Keratinocyte (primary cell): ENCODE results near the gene EIF2B2. TPM values are rescaled to one million over a fixed set of nuclear protein-coding genes. Genes with fewer than 3 reads are reported as not detected.

Experiments used
- DNase-seq: peaks from one replicate; pipeline ENCODE4 v3.0.0-alpha.2; 2011; ENCODE audit warnings: low read depth, missing footprints, low spot score
- FAIRE-seq: peaks from 2 replicates; lab custom pipeline; 2011; peaks lifted over from hg19 to GRCh38; lab: Jason Lieb, UNC
- H2AFZ ChIP-seq: 2 replicates; pipeline ENCODE4 v1.6.0; 2012; ENCODE audit warnings: low read length, control low read depth, inconsistent platforms; ENCODE audit not compliant: control insufficient read depth
- H3K27ac ChIP-seq: 2 replicates; pipeline ENCODE4 v1.5.1; 2011; ENCODE audit warnings: low read length; ENCODE audit not compliant: control insufficient read depth, insufficient read depth
- H3K27me3 ChIP-seq: 3 replicates; pipeline ENCODE4 v1.6.0; 2011; ENCODE audit warnings: low read length; ENCODE audit not compliant: control insufficient read depth, insufficient read depth; ENCODE audit errors: extremely low read depth
- H3K36me3 ChIP-seq, 2 experiments: 2 replicates in 1 of 2; 3 replicates in 1 of 2; pipeline ENCODE4 v1.5.1; 2011; ENCODE audit warnings: low read length in 2 of 2, mild to moderate bottlenecking in 1 of 2; ENCODE audit not compliant: control insufficient read depth in 2 of 2, insufficient read depth in 2 of 2; ENCODE audit errors: extremely low read depth in 1 of 2
- H3K4me1 ChIP-seq: 3 replicates; pipeline ENCODE4 v1.5.1; 2011; ENCODE audit warnings: low read length; ENCODE audit not compliant: control insufficient read depth, insufficient read depth; ENCODE audit errors: extremely low read depth
- H3K4me2 ChIP-seq: 3 replicates; pipeline ENCODE4 v1.6.0; 2011; ENCODE audit warnings: low read depth, low read length; ENCODE audit not compliant: control insufficient read depth, insufficient read depth; ENCODE audit errors: extremely low read depth
- H3K4me3 ChIP-seq, 3 experiments: fragments of 200-600 bp in 1 of 3; sonication (generic) in 1 of 3; 2 replicates in 2 of 3; 3 replicates in 1 of 3; pipeline ENCODE4 v1.5.1; 2011 to 2016; ENCODE audit warnings: low read length in 3 of 3, mild to moderate bottlenecking in 3 of 3, control low read depth in 2 of 3, inconsistent platforms in 1 of 3, low read depth in 1 of 3, mixed read lengths in 1 of 3, mixed run types in 1 of 3, moderate library complexity in 1 of 3; ENCODE audit not compliant: control insufficient read depth in 2 of 3, insufficient read depth in 2 of 3; ENCODE audit errors: extremely low read depth in 1 of 3
- H3K79me2 ChIP-seq: 2 replicates; pipeline ENCODE4 v1.6.0; 2012; ENCODE audit warnings: low read length; ENCODE audit not compliant: control insufficient read depth, insufficient read depth
- H3K9ac ChIP-seq: 3 replicates; pipeline ENCODE4 v1.6.0; 2011; ENCODE audit warnings: low read length; ENCODE audit not compliant: control insufficient read depth, insufficient read depth; ENCODE audit errors: extremely low read depth
- H3K9me1 ChIP-seq: 3 replicates; pipeline ENCODE4 v1.6.0; 2011; ENCODE audit warnings: low read length; ENCODE audit not compliant: control insufficient read depth, insufficient read depth; ENCODE audit errors: extremely low read depth
- H3K9me3 ChIP-seq: 2 replicates; pipeline ENCODE4 v1.5.1; 2012; ENCODE audit warnings: low read depth, low read length; ENCODE audit not compliant: control insufficient read depth
- H4K20me1 ChIP-seq: 3 replicates; pipeline ENCODE4 v1.6.0; 2011; ENCODE audit warnings: low read length; ENCODE audit not compliant: control insufficient read depth, insufficient read depth; ENCODE audit errors: extremely low read depth
- CTCF ChIP-seq, 3 experiments: IDR thresholded peaks in 1 of 3; conservative IDR thresholded peaks in 1 of 3; optimal IDR thresholded peaks in 1 of 3; 2 replicates in 2 of 3; 3 replicates in 1 of 3; pipeline versions ENCODE3 to v1.5.1; 2011; ENCODE audit warnings: low read length in 3 of 3, mild to moderate bottlenecking in 3 of 3, moderate library complexity in 2 of 3, control low read depth in 1 of 3, inconsistent platforms in 1 of 3; ENCODE audit not compliant: insufficient read depth in 2 of 3; ENCODE audit errors: extremely low read depth in 1 of 3
- EZH2 ChIP-seq: IDR thresholded peaks from one replicate; pipeline ENCODE4 v1.6.1; 2012; ENCODE audit warnings: inconsistent platforms, mild to moderate bottlenecking, low read length, moderate library complexity
- dilution Hi-C: fragments of 300-500 bp; cut with MboI; formaldehyde crosslinking; loops from one replicate; pipeline ENCODE4 v1.7.0; 2020; ENCODE audit warnings: low sequenced_read_pairs; ENCODE audit not compliant: extremely low pct_ligation_motif_present
- polyA plus RNA-seq, 5 experiments: library from polyadenylated mRNA; depleted of rRNA in 3 of 5; stranded (reverse) in 3 of 5; stranded (forward) in 1 of 5; unstranded in 1 of 5; fragments of >200 nt; gene quantifications; 1 replicate in 1 of 5; 2 replicates in 3 of 5; 3 replicates in 1 of 5; pipeline versions ENCODE4 v1.2.1 to v1.2.3, GENCODE V29; 2011 to 2012; ENCODE audit warnings: missing spikeins in 2 of 5, low read depth in 1 of 5, low replicate concordance in 1 of 5

Gene EIF2B2
- polyA plus RNA-seq, 1 donor (not counting 4 experiments of a cell fraction or from before 2014, with no cell fraction given) = 113 TPM

GRCh38 chr14:74980731-74981461 is 21.8 kb upstream of the EIF2B2 start:
- Histone ChIP-seq H3K9ac (no peak overlapping the region), H3K79me2 (no peaks in the 10 kb centered on the region), H4K20me1 (no peaks in the 10 kb centered on the region), H3K4me1 (peaks cover 33% of the 10 kb centered on the region), H3K36me3 (no peaks in the 10 kb centered on the region), H3K9me1 (no peaks in the 10 kb centered on the region), H3K4me3 (no peak overlapping the region), H3K4me2 (no peak overlapping the region), H2AFZ (no peak overlapping the region), H3K27ac (no peak overlapping the region), H3K27me3 (no peaks in the 10 kb centered on the region), H3K9me3 (no peaks in the 10 kb centered on the region)
- dilution Hi-C loops = no loop called here
- TF ChIP-seq CTCF (optimal IDR thresholded peaks at IDR 0.05 in 1 of 3, IDR thresholded peaks at IDR 0.05 in 1 of 3, conservative IDR thresholded peaks at IDR 0.05 in 1 of 3; ENCODE audit: extremely low read depth in 1 of 3, insufficient read depth in 2 of 3, low read length in 3 of 3) = no peak
- TF ChIP-seq EZH2 = no peak
- FAIRE-seq = no peak
- no peak for DNase-seq

GRCh38 chr14:74981462-74981782 is 21.3 kb upstream of the EIF2B2 start:
- DNase-seq = no peak
- Histone ChIP-seq H4K20me1 (no peaks in the 10 kb centered on the region), H3K9me1 (no peaks in the 10 kb centered on the region), H3K79me2 (no peaks in the 10 kb centered on the region), H3K27ac (no peak overlapping the region), H2AFZ (no peak overlapping the region), H3K4me3 (no peak overlapping the region), H3K4me2 (no peak overlapping the region), H3K9me3 (no peaks in the 10 kb centered on the region), H3K36me3 (no peaks in the 10 kb centered on the region), H3K9ac (no peak overlapping the region), H3K27me3 (no peaks in the 10 kb centered on the region), H3K4me1 (peaks cover 33% of the 10 kb centered on the region)
- dilution Hi-C loops = no loop called here
- no peak for FAIRE-seq
- TF ChIP-seq CTCF (optimal IDR thresholded peaks at IDR 0.05 in 1 of 3, IDR thresholded peaks at IDR 0.05 in 1 of 3, conservative IDR thresholded peaks at IDR 0.05 in 1 of 3; ENCODE audit: extremely low read depth in 1 of 3, insufficient read depth in 2 of 3, low read length in 3 of 3) (no peak), EZH2 (no peak)
